ENCODE results near the gene AK8.
"Not testable (repeated sequence)": the region's sequence is repeated elsewhere in the genome, so short reads cannot be mapped to it uniquely, and the experiment has no call there.

AK8 gene

DNA sequence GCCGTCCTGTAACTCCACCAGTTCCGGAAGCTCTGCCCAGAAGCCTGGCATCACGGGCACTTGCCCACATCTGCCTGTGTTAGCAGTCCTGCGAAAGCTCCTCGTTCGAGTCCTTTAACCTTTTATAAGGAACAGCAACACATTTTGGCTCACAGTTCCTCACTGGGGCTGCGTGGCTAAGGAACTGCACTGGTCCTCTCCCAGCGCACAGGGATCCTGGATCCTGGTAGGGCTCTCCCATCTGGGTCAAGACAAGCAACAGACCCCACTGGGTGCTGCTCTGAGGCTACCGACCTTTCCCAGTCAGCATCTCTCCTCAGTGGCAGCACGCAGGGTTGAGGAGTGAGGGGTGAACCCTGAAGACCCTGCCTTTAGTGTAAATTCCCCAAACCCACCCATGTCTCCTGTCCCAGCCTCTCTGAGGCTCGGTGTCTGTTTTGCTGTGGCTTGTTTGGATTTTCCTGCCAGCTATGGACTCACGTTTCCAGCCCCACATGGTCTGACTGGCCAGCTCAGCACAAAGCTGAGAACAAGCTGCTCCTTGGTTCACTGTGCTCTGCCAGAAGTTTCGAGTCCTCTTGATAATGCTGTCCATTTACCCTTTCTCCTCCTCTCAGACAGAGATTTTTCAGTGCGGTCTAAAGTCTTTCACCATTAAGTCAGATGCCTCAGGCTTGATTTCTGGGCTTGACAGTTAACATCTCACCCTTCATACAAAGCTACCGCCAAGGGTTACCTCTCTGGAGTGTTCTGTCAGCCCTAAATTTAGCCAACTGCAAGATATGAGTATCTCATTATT lies 80.0 kb downstream of the AK8 start:
- DNase-seq (ENCODE audit: low read depth): no peak

DNA sequence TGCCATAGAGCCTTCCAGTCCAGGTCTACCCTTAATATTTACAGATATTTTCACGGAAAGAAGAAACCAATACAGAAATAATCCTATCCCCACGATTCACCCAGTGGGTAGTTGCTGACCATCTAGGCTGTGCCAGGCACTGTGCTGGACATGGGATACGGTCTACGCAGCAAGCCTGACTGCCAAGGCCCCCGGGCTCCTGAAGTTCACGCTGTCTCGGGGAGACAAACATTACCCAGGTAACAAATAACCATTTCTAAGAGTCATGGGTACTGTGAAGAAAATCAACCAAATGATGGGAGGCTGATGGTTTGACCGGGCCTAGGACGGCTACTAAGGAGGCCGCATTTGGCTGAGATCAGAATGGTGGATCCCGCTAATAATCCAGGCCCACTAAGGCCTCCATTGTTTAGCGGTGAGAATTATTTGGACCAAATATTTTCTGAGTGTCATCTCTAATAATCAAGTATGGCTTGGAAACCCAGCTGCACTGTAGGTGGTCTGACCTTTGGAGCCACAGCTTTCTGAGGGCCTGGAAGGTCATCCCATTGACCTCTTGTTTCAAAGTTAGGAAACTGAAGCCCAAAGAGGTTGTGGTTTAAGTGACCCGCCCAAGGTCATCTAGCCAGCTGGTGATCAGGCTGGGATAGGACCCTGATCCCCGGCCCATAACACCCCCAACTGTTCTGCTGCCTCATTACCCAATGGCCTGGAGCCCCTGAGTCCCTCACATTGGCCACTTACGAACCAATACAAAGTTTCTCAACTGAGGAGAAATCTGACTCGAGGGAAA lies 82.4 kb downstream of the AK8 start:
- DNase-seq (ENCODE audit: low read depth): no peak

DNA sequence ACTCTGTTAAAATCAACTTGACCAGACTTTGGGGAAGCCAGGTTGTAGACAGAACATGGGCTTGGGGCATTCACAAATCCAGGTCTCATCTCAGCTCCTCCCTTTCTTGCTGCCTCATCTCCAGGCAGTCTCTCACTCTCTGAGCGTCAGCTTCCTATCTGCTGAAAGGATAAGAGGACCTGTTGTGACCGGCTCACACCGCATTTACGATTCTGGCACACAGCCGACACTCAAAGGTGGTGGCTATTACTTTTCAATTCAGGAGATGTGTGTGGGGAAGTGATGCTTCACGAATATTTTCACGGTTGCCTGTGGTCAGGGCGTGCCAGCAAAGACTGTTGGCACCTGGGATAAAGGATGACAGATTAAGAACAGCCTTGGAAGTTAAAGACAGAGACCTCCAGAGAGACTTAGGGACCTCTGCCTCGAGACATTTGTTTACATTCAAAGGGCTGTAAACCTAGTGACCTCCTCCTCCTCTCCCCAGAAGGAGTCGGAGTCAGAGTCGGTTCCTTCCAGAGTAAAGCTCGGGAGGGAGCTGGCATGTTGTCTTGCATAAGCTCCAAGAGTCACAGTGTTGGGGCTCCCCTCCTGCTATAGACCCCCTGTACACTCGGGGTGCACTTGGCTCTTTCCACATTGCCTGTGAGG lies 83.2 kb downstream of the AK8 start:
- no peak for DNase-seq (ENCODE audit: low read depth)

DNA sequence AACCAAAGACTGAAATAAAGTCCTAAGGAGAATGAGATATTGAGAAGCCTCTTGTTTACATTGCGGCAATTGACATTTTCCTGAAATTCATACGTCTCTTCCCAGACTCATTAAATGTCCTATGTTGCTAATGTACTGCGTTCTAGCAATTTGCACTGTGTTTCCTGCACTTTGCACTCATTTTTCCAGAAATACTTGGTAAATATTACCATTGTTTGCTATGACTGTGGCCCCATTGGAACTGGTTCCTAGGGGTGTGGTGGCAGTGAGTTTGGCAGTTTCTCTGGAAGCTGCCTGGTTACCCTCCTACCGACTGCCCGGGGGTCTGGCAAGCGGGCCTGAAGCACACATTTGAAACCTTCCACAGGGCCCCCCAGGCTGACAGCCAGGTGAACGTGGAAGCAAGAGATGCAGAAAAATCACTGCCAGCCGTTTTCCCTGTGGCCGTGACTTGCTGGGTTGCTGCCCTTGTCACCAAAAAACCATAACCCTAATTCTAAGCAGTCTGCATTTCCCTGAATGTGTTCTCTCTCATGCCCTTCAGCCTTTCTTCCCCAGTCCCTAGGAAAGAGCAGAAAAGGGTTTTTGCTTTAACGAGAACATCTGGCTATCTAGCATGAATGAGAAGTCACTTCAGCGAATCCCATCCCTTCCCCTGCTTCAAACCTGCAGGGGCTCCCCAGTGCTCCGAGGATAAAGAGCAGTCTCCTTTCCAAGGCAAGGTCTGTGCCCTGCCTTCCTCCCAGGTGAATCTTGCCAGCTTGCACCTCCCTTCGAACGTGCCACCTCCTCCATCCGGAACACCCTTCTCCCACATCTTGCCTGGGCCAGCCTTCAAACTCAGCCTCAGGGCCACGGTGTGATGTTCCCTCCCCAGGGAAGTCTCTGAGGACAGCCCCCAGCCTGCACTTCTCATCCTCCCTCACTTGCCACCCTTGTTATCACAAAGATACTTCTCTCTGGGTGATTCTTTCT lies 84.2 kb downstream of the AK8 start:
- DNase-seq (ENCODE audit: low read depth): no peak

DNA sequence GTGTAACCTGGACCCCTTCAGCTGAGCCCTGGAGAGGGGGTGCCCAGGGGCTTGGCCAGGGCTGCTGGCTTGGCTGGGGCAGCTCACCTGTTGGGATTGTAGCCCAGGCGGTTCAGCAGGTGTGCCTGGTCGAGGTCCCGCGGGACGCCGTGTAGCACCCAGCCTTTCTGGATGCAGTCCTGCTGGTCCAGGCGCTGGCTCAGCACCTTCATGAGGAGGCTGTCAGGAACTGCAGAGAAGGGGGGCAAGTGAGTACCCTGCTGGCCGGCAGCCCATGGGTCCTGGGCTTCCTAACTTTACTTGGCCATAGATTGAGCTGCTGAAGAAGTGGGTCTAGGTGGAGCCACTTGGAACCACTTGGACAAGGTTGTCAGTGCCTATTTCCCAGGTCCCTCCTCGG lies 85.5 kb downstream of the AK8 start:
- no peak for DNase-seq (ENCODE audit: low read depth)

DNA sequence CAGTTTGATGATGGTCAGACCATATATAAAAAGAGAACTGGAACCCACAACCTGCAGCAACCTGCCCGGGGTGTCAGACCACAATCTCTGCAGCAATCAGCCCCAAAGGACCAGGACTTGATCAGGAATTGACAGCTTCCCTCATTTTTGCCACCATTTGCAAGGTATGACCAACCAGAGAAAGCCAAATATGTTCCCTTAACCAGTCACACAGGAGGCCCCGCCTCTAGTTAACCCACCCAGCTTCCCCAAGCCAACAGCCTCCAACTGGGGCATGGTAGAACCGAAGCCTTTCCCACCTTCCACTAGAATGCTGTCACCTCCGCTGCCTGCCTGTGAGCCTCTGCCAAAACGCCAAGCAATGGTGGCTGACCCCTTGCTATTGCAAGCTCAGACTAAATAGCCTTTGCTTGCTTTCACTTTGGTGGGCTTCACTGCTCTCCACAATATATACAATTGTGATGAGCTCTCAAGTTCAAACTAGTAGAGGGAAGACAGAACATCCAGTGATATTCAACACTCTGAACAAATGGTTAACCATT lies 86.3 kb downstream of the AK8 start:
- DNase-seq (ENCODE audit: low read depth): no peak

DNA sequence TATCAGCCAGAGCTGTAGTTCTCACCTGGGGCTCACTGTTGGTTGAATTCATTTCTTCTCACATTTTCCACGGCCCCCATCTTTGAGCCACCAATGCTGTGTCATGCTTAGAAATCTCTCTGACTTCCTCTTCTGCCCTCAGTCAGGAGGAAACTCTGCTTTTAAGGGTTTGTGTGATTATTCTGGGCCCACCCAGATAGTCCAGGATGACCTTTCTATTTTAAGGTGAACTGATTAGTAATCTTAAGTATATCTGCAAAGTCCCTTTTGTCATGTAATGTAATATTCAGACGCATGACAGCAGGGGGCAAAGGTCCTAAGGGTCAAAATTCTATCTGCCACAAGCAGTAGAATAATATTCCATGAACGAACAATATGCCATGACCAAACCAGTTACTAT lies 88.4 kb downstream of the AK8 start:
- no peak for DNase-seq (ENCODE audit: low read depth)

DNA sequence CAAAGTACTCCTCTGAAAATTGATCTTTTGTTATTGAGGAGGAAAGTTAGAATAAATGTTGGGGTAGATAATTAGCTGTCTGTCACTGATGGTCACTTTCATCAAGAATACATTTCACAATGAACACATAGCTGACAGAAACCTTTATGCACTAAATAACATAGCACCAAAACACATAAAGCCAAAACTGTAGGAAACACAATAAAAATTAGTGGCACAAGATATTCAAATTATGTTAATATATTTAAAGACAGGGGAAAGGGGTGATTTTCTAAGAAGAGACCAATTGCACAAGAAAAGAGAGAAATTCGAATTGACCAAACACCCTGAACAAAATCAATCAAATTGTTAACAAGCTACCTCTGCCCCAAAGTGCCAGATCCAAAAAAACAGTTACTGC lies 89.7 kb downstream of the AK8 start:
- no peak for DNase-seq (ENCODE audit: low read depth)

DNA sequence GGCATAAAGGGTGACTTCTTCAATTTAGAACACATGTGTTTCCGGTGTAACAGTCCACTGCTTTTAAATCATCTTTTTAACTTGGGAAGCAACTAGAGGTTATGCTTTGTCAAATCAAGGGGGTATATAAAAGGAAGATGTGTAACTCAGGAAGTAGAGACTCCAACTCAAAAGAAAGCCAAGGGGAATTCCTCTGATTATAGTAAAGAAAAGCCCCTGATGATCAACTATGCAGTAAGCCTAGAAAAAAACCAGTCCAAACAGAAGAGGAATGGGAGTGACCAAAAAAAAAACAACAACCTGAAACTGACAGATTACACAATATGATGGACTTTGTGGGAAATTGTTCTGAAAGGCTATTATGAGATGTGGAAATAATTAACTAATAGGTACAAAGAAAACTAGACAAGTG lies 90.3 kb downstream of the AK8 start:
- DNase-seq (ENCODE audit: low read depth): no peak

DNA sequence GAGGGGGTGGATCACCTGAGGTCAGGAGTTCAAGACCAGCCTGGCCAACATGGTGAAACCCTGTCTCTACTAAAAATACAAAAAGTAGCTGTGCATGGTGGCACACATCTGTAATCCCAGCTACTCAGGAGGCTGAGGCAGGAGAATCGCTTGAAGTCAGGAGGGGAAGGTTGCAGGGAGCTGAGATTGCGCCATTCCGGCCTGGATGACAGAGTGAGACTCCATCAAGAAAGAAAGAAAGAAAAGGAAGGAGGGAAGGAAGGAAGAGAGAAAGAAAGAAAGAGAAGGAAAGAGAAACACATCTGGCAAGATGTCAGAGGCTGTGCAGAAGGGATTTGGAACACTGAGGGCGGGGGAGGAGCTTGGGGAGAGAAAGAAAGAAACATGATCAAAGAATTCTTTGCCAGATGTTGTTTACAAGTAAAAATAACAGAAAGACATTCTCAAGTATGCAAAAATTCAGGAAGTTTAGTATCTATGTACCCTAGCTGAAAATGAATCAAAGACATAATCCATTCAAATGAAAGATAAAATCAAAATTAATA lies 93.7 kb downstream of the AK8 start:
- DNase-seq (ENCODE audit: low read depth): no peak

DNA sequence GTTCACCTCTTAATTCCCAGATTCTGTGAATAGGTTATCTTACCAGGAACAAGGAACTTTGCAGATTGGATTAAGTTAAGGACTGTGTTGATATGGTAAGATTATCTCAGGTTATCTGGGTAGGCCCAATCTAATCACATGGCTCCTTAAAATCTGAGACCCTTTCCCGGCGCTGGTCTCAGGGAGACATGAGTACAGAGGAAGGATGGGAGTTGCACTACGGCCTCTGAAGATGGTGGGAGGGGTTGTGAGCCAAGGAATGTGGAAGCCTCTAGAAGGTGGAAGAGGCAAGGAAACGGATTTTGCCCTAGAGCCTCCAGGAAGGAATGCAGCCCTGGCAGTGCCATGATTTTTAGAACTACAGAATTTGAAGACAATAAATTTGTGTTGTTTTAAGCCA lies 95.1 kb downstream of the AK8 start:
- no peak for DNase-seq (ENCODE audit: low read depth)

DNA sequence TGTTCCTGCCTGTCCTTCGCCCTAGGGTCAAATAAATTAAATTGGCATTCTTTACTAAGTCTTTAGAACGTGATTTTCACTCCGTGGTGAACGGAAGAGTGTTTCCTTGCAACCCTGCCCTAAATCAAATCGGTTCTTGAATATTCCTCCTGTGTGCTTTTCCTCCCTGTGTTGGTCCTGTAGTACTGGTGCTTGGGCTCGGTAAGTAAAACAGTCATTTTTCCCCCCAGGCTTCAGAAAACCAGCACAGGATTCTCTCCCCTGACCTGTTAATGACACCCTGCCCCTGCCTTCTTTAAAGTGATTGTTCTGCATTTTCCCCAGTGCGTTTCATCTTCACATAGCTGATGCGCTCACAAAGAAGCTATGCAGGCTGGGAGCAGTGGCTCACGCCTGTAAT lies 96.0 kb downstream of the AK8 start:
- DNase-seq (ENCODE audit: low read depth): no peak

DNA sequence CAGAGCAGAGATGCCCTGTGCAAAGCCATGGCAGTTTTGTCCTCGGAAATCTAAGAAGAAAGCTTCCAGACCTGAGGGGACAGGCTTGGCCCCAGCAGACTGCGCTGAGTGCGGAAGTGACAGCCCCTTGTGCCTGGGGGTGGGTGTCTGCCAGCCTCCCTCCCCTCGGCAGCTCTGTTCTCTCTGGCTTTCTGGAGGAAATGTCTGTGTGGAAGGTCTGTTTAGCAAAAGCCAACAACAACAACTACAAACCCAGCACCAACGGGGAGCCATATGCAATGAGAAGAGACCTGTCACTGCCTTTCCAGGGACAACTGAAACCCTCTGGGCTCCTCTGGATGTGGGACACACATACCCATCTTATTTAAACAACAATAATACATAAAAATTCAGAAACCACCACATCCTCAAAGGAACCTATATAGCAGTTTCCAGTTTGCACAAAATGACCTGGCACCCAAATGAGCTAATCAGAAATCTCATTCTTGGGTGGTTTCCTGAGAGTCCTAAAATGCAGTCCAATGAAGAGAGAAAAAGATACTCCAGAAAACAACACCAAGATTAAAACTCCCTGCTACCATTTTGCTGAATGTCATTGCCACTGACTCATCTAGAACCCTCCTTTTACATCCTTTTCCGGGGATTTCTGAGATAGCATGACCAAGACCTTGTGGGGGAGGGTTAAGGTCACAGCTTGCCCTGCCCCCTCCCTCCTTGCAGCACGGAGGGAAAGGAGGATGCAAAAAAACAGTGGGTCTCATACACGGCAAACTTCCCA lies 97.7 kb downstream of the AK8 start:
- no peak for DNase-seq (ENCODE audit: low read depth)

DNA sequence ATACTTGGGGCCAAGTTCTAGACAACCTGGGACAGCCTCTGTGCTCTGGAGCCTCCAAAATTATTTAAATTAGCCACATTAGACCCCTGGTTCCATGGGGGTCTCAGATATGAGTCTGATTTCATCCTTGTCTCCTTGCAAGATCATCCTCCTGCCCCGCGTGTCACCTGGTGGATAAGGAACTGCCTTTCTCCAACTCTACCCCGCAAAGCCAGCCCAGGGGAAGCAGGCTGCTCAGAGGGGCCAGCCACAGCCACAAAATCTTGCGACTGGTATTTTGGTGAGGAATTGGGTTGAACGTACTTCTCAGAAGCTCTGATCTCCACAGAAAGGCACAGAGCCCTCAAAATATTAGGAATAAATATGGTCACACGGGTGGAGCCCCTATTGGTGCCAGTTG lies 101.2 kb downstream of the AK8 start:
- no peak for DNase-seq (ENCODE audit: low read depth)

DNA sequence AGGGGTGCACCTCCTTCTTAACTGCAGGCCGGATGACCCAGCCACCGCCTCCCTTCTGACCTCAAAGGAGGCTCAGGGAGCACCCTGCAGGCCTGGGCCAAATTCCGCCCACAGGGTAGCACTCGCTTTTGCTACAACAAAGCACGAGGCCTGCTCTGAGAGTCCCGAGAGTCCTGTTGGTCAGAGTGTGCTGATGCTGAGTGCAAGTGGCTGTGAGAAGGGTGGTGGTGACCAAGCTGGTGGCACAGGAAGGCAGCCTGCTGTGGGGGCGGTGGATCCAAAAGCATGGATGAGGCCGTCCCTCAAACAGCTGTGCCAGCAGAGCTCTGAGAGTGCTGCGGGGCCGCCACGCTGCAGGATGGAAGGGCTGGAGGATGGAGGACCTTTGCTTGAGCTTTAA lies 101.8 kb downstream of the AK8 start:
- no peak for DNase-seq (ENCODE audit: low read depth)

DNA sequence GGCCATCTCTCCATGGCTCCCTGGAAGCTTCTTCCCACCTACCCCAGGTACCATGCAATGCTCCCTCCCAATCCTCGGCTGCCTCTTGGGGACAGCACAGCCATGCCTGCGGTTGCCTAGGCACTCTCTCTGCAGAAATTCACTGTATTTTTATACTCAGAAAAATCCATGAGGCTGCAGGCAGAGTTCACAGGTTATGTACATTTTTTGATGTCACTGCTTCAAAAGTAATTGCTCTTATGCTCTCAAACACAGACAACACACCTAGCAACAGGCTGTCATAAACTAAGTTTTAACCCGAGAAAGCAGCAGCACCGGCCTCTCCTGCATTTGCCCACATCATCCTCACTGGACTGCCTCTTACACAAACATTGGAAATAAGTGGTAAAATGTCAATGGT lies 102.4 kb downstream of the AK8 start:
- no peak for DNase-seq (ENCODE audit: low read depth)

DNA sequence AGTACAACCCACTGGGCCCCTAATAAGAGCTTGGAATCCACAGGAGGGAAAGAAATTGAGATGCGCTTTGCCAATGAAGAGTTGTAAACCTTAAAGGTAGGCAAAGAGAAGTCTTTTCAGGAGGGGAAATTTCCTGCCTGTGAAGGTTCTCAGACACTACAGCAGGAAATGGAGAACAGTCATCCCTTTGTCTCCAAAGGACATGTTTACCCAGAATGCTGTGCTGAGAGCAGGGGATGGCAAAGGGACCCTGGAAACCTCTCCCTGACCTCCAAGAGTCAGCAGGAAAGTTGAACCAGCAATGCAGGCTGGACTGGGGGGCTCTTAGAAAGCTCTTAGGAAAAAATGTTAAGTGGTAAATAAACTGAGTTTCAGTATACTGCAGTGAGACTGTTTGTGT lies 103.2 kb downstream of the AK8 start:
- no peak for DNase-seq (ENCODE audit: low read depth)

DNA sequence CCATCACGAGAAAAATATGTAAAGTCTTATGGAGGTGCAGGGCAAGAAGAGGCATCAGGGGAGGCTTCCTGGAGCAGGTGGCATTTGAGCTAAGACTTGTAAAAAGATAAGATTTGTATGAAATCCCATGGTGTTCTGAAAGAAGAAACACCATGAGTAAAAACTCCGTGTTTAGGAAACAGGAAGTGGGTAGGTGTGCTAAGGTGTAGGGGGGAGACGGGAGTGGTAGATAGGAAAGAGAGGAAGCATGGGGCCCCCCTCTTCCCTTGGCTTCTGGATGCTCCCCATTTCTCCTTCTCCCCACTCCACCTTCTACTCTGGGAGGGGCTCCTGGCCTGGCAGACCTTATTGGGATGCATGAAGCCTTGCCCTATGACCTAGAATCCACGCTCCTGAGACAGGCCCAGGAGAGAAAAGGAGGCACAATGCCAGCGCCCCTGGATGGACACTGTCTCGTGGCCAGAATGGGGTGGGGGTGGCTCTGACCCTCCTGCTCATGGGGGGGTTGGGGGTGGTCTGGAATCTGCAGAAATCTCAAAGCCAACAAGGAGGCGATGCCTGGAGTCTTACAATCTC lies 104.2 kb downstream of the AK8 start:
- DNase-seq (ENCODE audit: low read depth): no peak

DNA sequence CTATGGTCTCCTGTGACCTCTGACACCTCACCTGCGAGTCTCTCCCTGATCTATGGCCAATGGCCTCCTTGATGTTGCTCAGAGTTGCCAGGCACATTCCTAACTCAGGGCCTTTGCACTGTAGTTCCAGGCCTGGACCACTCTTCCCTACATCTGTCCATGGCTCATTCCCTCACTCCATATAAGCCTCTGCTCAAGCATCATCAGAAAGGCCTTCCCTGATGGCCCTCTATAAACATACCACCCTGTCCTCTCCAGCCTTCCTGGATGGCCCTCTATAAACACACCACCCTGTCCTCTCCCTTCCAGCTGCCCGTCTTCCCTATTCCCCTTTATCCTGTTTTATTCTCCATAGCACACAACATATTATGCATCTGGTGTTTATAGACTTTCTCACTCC lies 105.0 kb downstream of the AK8 start:
- no peak for DNase-seq (ENCODE audit: low read depth)

DNA sequence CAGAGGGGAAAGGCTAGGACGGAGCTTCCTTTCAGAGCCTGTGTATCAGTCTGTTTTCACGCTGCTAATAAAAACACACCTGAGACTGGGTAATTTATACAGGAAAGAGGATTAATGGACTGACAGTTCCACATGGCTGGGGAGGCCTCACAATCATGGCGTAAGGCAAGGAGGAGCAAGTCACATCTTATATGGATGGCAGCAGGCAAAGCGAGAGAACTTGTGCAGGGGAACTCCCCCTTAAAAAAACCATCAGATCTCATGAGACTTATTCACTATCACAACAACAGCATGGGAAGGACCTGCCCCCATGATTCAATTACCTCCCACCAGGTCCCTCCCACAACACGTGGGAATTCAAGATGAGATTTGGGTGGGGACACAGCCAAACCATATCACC lies 106.3 kb downstream of the AK8 start:
- DNase-seq (ENCODE audit: low read depth): not testable (repeated sequence)
